GM18873 (cell line): ENCODE results near the gene ZNF516.

Experiments
- ATAC-seq: cut with Tn5 transposase; IDR thresholded peaks from one replicate; pipeline ENCODE4 v1.9.1; 2021; ENCODE audit warnings: mild to moderate bottlenecking, moderate library complexity, moderate number of reproducible peaks; ENCODE audit not compliant: unreplicated experiment, low FRiP score

Gene ZNF516

DNA sequence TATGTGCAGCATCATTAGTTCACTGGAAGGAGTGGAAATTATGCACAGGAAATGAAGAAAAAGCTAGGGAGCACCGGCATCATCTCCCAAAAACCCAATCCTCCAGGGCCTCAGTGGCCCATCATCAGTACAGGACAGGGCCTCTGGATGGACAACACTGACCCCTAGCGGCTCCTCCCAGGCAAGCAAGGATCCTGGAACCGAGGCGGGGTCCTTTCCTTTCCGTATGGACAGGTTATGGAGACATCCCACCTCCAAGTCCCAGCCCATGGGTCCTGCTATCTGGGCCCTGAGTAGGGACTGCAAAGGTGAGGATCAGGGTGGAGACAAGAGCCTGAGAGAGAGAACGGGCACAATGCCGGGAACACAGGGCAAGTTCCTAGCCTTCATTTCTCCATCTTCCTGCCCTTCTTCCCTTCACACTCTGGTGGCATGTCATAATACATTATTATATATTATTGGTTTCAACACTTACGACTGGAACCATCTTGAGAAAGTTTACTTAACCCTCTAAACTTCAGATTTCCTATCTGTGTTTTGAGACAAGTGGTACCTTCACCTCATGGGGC, 68.2 kb downstream of the ZNF516 start:
- no peak for ATAC-seq

DNA sequence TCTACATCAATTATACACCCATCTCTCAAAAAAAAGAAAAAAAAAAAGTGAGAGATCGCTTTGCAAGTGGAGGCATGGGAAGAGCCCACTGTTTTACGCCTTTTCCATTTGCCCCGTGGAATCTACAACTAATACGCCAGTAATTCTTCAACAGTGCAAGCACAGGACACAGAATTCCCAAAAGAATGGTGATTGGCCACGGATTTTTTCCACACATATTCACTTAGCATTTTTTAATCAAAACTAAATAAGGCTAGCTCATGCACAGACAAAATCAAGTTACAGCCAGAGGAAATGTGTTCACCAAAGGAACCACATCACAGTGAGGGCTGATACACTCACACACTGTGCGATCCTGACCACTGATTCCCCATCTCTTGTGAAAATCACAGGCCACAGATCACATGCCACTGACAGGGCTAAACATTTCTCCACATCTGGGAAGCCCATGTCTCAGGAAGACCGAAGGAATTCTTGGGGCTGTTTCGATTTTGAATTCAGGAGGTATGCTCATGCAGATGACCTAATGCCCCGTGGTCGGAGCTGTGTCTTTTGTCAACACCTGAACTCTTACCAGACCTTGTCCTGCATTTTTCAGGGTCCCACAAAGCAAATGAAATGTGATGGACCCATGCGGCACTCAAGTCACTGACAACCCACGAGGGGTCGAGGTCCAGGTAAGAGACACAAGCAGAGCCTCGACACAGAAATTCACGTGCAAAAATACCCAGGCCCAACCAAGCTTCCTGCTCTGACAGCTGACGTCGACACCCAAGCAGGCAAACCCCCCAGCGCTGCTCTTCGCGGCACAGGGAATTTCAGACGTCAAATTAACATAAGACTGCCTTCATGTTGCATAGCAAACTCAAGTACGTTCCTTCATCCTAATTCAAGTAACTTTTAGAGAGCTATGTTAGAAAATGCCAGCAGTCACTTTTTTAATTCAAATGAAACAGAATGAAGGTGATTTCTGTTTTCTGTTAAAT, 69.6 kb downstream of the ZNF516 start:
- ATAC-seq = no peak

DNA sequence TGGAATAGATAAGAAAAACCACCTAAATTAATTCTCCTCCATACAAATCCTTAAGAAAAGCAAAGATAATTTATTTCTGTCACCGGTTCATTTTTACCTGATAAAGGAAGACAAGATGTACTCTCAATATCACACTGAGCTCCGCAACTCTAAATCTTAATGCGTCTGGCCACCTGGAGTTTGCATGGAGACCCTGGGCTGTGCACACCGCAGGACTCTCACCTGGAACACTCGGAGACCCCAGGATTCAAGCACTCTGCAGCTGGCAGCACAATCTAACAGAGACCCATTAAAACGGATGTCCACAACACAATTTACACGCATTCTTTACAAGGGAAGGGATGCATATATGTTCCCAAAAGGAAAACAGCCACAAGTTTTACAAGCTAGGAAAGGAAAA, 72.2 kb downstream of the ZNF516 start:
- ATAC-seq = no peak

DNA sequence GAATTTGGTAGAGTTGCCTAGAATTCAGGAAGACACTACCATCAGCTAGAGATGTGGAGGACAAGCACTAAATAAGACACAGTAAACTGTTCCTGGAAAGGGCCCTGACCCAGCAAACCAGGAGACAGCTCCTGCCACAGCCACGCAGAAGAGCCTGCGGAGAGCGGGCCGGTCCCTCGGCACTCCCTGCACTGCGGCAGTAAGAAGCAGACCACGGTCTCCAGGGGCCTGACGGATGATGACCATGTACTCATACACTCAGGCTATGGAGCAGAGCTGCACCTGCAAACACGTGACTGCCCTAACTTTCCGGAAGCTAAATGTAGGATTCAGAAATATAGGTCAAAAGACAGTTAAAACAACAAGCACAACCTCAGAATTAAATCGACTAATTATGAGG, 72.9 kb downstream of the ZNF516 start:
- ATAC-seq = no peak

DNA sequence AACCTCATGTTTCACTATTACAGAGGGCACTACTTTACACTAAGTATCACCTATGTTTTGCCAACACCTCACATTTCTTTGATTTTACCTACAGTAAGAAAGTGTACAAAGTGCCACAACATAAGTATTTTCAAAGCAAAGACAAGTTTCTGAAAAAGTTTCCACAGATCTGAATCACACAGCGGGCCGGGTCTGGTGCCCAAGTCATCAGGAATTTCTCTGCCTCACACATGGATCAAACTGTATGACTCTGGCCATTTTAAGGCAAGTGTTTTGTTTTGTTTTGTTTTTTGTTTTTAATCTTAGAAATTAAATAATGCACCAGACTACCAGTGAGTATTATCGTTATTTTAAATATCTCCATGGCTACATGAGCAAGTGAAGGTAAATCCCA, 73.4 kb downstream of the ZNF516 start:
- no peak for ATAC-seq

DNA sequence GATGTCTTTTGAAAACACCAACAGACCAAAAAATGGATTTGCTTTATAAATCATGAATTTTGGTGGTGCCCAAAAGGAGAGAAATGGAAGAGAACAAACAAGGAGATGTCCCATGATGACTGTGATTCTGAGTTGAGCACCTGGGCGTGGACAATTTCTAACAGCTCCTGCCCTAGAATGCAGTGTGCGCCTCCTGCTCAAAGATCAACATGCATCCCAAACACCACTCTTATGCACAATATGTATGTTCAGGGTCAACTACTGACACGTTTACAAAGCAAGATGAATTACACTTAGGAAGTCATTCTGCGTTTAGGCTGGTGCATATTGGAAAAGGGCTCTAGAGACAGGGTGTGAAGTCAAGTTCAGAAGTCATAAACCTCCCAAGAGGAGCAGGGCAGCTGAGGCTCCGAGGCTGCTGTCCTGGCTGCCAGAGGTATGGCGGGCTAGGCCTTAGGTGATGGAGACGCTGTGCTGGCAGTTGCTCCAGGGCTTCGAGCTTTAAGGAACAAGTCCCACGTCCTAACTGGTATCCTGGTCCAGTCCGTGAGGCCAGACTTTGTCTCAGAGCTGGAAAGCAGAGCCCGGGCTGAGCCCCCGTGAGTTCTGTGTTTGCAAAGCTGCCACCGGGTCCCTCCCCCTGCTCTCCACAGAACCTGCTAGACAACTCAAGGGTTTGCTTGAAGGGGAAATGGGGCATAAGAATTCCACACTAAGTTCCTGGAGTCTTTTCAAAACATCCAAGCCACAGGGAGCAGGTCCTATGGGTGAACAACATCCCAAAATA, 74.0 kb downstream of the ZNF516 start:
- no peak for ATAC-seq

DNA sequence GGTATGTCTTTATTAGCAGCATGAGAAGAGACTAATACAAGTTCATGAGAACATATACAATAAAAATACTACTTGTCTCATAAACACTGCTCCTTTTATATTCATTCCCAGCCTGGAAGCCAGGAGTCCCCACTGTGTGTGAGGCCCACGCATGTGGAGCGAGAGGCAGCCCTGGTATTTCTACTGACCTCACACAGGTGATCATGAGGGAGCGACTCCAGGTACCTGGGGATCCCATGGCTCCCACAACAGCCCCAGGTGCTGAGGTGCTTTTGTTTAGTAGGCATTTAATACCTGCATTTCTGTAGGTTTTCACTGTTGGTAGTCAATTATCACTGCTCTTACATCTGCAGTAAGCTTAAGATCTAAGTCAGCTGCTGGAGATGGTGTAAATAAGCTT, 75.2 kb downstream of the ZNF516 start:
- ATAC-seq = no peak

DNA sequence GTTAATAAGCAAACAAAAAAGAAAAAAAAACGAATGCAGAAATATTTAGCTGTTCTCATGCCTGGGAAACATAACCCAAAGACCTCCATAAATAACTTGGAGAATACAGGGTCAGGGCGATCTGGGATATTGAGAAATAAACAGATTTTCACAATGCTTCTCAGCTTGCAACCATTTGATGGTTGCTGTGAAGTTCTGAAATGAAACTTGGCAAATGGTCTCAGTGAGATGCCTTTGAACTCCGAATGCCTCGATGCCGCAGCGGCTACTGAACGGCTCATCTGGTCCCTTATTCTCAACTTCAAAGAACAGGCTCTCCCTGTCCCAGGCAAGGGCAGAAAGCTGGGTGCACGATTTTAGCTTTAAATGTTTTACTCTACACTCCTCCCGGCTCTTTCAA, 78.1 kb downstream of the ZNF516 start:
- no peak for ATAC-seq

DNA sequence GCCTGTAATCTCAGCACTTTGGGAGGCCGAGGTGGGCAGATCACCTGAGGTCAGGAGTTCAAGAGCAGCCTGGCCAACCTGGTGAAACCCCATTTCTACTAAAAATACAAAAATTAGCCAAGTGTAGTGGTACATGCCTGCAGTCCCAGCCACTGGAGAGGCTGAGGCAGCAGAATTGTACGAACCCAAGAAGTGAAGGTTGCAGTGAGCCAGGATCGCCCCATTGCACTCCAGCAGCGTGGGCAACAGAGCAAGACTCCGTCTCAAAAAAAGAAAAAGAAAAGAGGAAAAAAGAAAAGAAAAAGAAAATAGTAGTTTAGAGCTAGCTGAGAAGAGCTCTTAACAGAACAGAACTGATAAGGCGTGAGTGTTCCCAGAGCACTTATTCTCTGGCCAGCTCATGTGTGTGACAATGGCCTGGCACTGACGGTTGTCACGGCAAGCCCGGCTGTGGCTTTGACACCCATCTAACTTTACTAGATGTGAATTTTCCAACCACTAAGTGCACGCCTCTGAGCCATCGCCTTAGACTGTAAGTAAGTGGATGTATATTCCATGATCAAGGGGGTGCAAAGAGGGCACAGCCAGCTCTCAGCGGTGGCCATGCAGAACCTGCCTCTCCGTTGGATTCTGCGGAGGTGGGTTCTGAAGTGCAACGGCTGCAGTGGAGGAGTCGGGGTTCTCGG, 80.0 kb downstream of the ZNF516 start:
- no peak for ATAC-seq

DNA sequence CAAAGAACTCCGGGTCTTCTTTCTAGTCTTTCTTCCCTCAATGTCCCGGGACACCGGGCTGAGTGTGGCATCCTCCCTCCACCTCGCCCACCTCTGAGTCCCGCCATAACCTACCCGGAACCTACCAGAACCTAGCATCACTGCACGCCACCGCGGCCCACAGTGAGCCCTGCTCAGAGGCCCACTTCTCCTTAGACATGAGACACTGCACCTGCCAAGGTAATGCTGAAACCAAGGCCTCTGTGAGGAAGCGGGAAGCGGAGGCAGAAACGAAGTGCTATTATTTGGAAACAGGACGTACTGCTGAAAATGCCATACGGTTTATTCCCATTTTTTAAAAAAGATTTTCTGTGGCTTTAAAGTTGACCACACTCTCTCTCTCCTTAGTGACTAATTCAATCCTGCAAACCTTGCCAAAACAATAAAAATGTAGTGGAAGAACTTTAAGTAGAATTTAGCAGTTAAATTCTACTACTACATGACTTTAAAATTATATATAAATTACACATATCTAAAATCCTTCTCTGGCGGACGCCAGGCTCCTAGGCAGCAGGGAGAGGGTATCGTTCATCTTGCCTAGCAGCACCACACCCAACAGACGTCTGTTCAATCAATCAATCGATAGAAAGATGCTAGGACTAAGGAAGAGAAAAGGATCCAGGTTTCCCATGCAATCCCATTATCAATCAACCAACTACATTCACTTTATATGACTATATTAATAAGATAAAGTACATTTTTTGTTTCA, 82.0 kb downstream of the ZNF516 start:
- no peak for ATAC-seq

DNA sequence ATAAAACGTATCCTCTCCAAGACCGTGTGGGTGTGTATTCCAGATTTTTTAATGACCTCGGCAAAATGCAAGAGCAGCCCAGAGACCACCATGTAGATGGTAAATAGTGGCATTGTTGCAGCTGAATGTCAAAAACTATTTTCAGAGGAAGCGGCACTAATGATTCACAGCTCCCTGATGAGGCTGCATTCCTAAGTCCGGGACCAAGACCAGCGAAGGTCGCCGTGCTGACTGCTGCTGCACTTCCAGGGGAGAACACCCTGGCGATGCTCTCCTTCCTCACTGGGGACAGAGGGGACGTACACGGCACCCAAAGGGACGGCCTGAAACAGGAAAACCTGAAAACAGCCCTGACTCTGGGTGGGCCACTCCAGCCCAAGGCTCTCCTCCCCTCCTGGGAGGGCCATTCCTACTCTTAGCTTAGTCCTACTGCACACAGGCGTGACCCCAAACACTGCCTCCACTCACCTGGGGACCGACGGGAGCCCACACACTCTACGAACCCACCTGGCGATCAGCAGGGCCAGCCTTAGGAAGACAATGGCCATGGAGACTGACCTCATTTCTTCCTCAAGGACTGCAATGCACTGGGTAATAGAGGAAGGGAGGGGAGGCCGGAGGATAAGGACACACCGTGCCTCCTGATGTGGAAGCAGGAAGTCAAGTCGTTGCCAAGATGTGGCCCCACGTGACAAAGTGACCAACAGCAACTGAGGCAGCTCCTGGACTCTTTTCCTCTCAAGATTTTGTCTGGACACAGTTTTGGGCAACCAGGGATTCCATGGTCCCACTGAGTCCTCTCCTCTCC, 82.8 kb downstream of the ZNF516 start:
- no peak for ATAC-seq

DNA sequence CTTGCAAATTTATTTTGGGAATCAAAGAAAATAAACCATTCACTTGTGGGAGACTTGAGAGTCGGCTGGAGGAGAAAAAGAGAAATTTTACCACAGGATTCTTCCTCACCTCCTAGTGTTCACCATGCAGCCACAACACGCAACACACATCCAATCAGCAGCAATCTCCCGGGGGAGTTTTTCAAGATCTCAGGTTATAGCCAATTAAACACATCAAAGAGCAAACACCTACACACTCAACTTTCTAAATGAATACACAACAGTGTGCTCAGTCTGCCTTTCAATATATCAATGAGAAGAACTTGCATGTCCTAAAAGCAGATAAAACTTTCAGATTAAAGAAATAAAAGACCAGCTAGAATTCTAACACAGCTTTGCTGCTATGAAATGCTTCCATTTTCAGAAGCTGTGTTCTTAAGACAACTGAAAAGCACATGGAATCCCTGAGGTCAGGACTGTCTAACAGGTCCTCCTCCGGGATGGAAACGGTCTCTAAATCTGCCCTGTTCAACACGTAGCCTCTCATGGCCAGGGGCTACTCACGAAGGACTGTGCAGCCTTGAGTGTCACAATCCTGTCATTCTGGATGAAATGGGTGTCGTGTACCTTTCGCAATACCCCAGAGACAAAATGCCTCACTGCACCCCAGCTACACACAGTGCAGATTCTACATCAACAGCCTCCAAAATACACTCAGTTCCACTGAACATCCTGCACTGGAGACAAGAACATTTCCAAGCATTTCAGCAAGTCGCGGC, 84.2 kb downstream of the ZNF516 start:
- ATAC-seq = no peak

DNA sequence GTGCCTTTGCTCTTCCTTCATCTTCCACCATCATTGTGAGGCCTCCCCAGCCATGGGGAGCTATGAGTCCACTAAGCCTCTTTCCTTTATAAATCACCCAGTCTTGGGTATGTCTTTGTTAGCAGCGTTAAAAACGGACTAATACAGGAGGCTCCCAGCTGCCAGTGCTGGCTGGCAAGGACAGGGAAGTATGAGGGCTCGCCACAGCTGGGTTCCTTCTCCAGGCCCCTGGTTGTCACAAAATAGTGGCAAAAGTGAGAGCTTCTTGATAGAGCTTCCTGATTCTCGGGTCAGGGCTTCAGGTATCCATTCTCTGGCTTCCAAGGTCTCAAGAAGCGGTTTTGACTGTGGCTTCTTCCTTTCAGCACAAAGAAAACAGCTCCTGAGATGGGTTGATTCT, 85.0 kb downstream of the ZNF516 start:
- no peak for ATAC-seq

DNA sequence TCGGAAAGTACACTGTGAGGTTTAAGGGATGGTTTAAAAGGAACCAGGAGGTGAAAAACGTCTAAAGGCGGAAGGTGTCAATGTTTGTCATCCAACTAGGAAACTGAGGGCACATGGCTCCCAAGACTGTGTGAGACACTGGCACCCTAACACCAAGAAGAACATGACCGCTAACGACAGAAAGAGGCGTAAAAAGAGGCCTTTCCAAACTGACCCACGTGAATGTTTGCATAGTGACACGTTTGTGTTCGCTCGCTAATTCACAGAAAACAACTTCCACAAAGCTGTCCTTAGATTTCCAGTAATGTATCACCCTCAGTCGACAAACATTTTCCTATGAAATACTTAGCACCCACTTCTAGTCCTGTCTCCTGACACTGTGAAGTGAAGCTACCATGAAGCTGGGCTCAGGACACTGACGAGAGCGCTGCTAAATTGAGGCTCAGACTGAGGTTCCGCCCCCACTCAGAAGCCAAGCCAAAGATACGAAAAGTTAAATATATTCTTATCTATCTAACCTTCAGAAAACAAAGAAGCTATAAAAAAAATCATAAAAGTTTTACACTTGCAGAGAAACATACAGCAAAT, 86.5 kb downstream of the ZNF516 start:
- ATAC-seq = no peak

DNA sequence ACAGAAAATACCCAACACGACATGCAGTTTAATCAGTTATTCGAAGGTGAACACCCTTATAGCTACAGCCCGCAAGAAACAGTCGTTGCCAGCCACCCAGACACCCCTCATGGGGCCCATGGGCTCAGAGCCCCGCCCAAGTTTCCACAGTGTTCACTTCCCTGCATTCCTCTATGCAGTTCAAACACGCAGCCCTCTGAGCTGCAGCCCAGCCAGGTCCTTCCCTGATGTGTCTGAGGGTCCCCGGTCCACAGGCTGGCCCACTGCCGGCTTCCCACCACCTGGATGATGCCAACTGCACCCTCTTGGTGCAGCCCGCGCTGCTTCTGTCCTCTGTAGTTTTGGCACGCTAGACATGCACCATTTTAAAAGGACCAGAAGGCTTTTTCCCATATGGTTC, 87.4 kb downstream of the ZNF516 start:
- ATAC-seq = no peak

DNA sequence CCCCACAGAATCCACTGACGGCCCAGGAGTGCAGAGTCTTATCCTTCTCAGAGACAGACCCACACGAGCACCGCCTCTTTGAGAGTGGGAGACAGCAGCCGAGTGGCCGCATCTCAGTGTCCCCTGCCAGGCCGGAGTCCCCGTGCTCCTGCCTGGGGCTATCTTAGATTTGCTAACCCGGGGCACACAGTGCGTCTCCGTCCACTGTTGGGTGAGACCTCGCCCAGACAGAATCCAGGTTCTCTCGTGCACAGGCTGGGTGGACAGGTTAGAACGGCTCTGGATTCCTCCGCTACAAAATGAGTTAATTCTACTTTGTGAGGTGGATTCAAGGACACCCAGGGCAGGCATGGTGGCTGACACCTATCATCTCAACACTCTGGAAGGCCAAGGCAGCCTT, 88.3 kb downstream of the ZNF516 start:
- no peak for ATAC-seq

DNA sequence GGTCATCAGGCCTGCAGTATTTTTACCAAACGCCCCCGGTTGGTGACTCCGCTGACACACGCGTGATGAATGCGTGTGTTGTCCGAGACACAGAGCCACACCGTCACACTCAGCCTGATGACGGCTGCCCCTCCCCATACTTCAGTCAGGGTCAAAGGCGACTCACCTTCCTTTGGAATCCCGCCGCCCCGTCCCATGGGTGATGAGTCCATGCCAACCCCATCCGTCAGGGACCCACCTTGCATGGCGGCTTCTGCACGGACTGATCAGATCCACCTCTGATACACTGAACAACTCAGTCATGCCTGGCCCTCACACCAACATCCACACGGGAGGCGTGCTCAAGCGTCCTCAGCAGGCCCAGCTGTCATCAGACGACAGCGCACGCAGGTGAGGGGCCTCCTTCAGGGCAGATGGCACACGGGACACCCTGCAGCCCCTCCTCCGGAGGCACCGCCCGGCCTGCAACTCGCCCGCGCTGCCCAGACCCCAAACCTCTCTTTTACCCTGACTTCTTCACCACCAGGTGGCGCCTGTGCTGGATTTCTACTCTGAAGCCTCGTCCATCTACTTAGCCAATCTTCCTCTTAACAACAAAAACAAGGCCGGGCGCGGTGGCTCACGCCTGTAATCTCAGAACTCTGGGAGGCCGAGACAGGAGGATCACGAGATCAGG, 89.2 kb downstream of the ZNF516 start:
- no peak for ATAC-seq

DNA sequence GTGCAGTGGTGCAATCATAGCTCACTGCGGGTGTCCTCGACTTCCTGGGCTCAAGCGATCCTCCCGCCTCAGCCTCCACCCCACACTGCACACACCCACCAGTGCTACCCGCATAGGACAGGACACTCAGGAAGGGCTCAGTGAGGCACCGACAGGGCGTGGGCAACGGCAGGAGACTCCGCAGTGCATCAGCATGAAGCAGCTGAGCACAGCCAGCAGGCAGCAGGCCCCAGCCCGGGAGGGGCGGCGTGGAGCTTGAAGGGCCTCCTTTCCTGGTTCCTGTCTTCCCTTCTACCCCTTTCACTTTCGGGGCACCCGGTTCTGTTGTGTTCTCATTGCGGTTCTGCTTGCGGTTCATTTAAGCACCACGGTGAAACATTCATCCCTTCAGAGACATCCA, 89.8 kb downstream of the ZNF516 start:
- ATAC-seq = no peak
